ENCODE data around the gene ZNF557.
"Not testable (repeated sequence)": the region's sequence is repeated elsewhere in the genome, so short reads cannot be mapped to it uniquely, and the experiment has no call there.

Gene ZNF557
- total RNA-seq = 22.2 to 34.0 (median 32.0) reads per million in 4 donors

GRCh38 chr19:7069042-7069903 lies at the start of gene ZNF557:
ZNF557 (plus strand) TSS chr19:7069703; CDS start chr19:7075075, 5,372 bp downstream.
- DNase-seq = peak; percentile 98 to 100 (median 99)

- DNase-seq = not testable (repeated sequence)
Measured at GRCh38 chr19:7021331-7021730, 48.2 kb upstream of the ZNF557 start, which contains the start of gene MBD3L2B. MBD3L2B (minus strand) TSS chr19:7021431; CDS start chr19:7021397, 34 bp downstream.

GRCh38 chr19:7028790-7029189 lies 40.7 kb upstream of the ZNF557 start:
- not testable (repeated sequence) for DNase-seq

GRCh38 chr19:7030278-7030677 lies 39.2 kb upstream of the ZNF557 start, which contains the start of gene MBD3L5:
MBD3L5 (plus strand) TSS chr19:7030578; CDS start chr19:7030612, 34 bp downstream.
- not testable (repeated sequence) for DNase-seq

- not testable (repeated sequence) for DNase-seq
Measured at GRCh38 chr19:7040079-7040478, 29.4 kb upstream of the ZNF557 start, which contains the start of gene MBD3L4. MBD3L4 (minus strand) TSS chr19:7040179; CDS start chr19:7040144, 35 bp downstream.

GRCh38 chr19:7041563-7041962 lies 27.9 kb upstream of the ZNF557 start:
- not testable (repeated sequence) for DNase-seq

- not testable (repeated sequence) for DNase-seq
Measured at GRCh38 chr19:7049021-7049420, 20.5 kb upstream of the ZNF557 start, which contains the start of gene MBD3L2. MBD3L2 (plus strand) TSS chr19:7049321; CDS start chr19:7049374, 53 bp downstream.

- not testable (repeated sequence) for DNase-seq
Measured at GRCh38 chr19:7051421-7051820, 18.1 kb upstream of the ZNF557 start.

GRCh38 chr19:7052896-7053295 lies 16.6 kb upstream of the ZNF557 start:
- DNase-seq = not testable (repeated sequence)

GRCh38 chr19:7054635-7055368 lies 14.7 kb upstream of the ZNF557 start:
- not testable (repeated sequence) for DNase-seq

- DNase-seq = not testable (repeated sequence)
Measured at GRCh38 chr19:7055679-7056078, 13.8 kb upstream of the ZNF557 start.

- not testable (repeated sequence) for DNase-seq
Measured at GRCh38 chr19:7056371-7056770, 13.1 kb upstream of the ZNF557 start.

- not testable (repeated sequence) for DNase-seq
Measured at GRCh38 chr19:7058576-7058975, 10.9 kb upstream of the ZNF557 start, which contains the start of gene MBD3L3. MBD3L3 (minus strand) TSS chr19:7058676; CDS start chr19:7058605, 71 bp downstream.

GRCh38 chr19:7059977-7060376 lies 9.5 kb upstream of the ZNF557 start:
- DNase-seq = not testable (repeated sequence)

- DNase-seq = no peak
Measured at GRCh38 chr19:7063339-7063738, 6.2 kb upstream of the ZNF557 start.

- DNase-seq = no peak
Measured at GRCh38 chr19:7063764-7064418, 5.6 kb upstream of the ZNF557 start.

GRCh38 chr19:7067122-7067521 lies 2.4 kb upstream of the ZNF557 start:
- not testable (repeated sequence) for DNase-seq

GRCh38 chr19:7067716-7068115 lies 1.8 kb upstream of the ZNF557 start:
- no peak for DNase-seq

GRCh38 chr19:7068599-7068998 lies 904 bp upstream of the ZNF557 start:
- DNase-seq = no peak

- no peak for DNase-seq
Measured at GRCh38 chr19:7069904-7070226, 362 bp downstream of the ZNF557 start.

GRCh38 chr19:7072541-7072940 lies 3.0 kb downstream of the ZNF557 start:
- no peak for DNase-seq

GRCh38 chr19:7074705-7075282 lies 5.3 kb downstream of the ZNF557 start:
- no peak for DNase-seq
